ENCODE results near the gene GNAQ.

DNA sequence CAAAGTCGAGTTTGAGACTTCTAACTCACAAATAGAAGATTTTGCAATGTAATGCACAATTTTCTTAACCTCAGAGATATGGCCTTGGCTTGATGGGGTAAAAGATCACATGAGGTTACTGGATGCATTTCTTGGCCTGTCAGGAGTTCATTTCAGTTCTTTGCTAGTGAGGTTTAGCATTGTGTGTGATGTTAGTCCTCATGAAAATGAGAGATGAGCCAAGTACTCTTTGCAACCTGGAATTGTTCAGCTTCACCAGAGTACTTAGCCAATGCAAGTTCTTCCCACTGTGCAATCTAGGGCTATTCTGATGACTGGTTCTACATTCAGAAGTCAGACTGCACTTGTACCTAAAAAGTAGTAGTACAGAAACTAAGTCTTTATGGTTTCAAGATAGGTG, 24.9 kb downstream of the GNAQ start:
- TF ChIP-seq, protein P1, sequence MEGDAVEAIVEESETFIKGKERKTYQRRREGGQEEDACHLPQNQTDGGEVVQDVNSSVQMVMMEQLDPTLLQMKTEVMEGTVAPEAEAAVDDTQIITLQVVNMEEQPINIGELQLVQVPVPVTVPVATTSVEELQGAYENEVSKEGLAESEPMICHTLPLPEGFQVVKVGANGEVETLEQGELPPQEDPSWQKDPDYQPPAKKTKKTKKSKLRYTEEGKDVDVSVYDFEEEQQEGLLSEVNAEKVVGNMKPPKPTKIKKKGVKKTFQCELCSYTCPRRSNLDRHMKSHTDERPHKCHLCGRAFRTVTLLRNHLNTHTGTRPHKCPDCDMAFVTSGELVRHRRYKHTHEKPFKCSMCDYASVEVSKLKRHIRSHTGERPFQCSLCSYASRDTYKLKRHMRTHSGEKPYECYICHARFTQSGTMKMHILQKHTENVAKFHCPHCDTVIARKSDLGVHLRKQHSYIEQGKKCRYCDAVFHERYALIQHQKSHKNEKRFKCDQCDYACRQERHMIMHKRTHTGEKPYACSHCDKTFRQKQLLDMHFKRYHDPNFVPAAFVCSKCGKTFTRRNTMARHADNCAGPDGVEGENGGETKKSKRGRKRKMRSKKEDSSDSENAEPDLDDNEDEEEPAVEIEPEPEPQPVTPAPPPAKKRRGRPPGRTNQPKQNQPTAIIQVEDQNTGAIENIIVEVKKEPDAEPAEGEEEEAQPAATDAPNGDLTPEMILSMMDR (IDR thresholded peaks at IDR 0.05), result no peak
- TF ChIP-seq POLR2A (IDR thresholded peaks at IDR 0.05), result no peak

Measured in body of pancreas (tissue), 4 donors.